Tibial artery (tissue), 4 donors: ENCODE results near the gene RHOBTB3.

Experiments used
- DNase-seq, 2 donors: peaks; one replicate each; pipeline ENCODE4 v3.0.0-alpha.2; 2019
- H3K27ac ChIP-seq, 2 donors: fragments of 200-600 bp; sonication (generic) in 1 of 2; 1 replicate in 1 of 2; 2 replicates in 1 of 2; pipeline ENCODE4 v1.5.1; 2018 to 2019; ENCODE audit warnings: mild to moderate bottlenecking in 1 of 2
- H3K27me3 ChIP-seq, 2 donors: fragments of 200-600 bp; sonication (generic) in 1 of 2; one replicate each; pipeline versions ENCODE4 v1.5.1 to v1.6.0; 2016 to 2019
- H3K36me3 ChIP-seq, 3 donors: fragments of 200-600 bp; sonication (generic) in 2 of 3; one replicate each; pipeline ENCODE4 v1.5.1; 2016 to 2019; ENCODE audit warnings: mild to moderate bottlenecking in 2 of 3
- H3K4me1 ChIP-seq, 4 donors: fragments of 200-600 bp; sonication (generic) in 2 of 4; 1 replicate in 3 of 4; 2 replicates in 1 of 4; pipeline ENCODE4 v1.5.1; 2016 to 2019
- H3K4me3 ChIP-seq, 2 donors: fragments of 200-600 bp; sonication (generic) in 1 of 2; 1 replicate in 1 of 2; 2 replicates in 1 of 2; pipeline ENCODE4 v1.5.1; 2018 to 2019; ENCODE audit warnings: mild to moderate bottlenecking in 2 of 2
- H3K9me3 ChIP-seq, 3 donors: fragments of 200-600 bp; sonication (generic) in 1 of 3; one replicate each; pipeline ENCODE4 v1.5.1; 2016 to 2019
- intact Hi-C: fragments of 100-400 bp; cut with DNase I; formaldehyde crosslinking; loops from one replicate; pipeline ENCODE4 v1.15.0; 2023; ENCODE audit warnings: low total_unique reads
- TF ChIP-seq, protein P1 (sequence below), 2 experiments: fragments of 200-600 bp in 1 of 2; fragments of 450-650 bp in 1 of 2; IDR thresholded peaks; one replicate each; pipeline ENCODE4 v1.5.1; 2017 to 2019; ENCODE audit warnings: antibody characterized with exemption in 2 of 2, mild to moderate bottlenecking in 1 of 2, moderate library complexity in 1 of 2

The RHOBTB3 gene

GRCh38 chr5:95801961-95802360 is 70.8 kb downstream of the RHOBTB3 start:
- intact Hi-C loops, result no loop called here
- no peaks in the 10 kb centered on the region for H3K9me3 ChIP-seq
- TF ChIP-seq, protein P1, sequence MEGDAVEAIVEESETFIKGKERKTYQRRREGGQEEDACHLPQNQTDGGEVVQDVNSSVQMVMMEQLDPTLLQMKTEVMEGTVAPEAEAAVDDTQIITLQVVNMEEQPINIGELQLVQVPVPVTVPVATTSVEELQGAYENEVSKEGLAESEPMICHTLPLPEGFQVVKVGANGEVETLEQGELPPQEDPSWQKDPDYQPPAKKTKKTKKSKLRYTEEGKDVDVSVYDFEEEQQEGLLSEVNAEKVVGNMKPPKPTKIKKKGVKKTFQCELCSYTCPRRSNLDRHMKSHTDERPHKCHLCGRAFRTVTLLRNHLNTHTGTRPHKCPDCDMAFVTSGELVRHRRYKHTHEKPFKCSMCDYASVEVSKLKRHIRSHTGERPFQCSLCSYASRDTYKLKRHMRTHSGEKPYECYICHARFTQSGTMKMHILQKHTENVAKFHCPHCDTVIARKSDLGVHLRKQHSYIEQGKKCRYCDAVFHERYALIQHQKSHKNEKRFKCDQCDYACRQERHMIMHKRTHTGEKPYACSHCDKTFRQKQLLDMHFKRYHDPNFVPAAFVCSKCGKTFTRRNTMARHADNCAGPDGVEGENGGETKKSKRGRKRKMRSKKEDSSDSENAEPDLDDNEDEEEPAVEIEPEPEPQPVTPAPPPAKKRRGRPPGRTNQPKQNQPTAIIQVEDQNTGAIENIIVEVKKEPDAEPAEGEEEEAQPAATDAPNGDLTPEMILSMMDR (IDR thresholded peaks at IDR 0.05), result no peak

DNA sequence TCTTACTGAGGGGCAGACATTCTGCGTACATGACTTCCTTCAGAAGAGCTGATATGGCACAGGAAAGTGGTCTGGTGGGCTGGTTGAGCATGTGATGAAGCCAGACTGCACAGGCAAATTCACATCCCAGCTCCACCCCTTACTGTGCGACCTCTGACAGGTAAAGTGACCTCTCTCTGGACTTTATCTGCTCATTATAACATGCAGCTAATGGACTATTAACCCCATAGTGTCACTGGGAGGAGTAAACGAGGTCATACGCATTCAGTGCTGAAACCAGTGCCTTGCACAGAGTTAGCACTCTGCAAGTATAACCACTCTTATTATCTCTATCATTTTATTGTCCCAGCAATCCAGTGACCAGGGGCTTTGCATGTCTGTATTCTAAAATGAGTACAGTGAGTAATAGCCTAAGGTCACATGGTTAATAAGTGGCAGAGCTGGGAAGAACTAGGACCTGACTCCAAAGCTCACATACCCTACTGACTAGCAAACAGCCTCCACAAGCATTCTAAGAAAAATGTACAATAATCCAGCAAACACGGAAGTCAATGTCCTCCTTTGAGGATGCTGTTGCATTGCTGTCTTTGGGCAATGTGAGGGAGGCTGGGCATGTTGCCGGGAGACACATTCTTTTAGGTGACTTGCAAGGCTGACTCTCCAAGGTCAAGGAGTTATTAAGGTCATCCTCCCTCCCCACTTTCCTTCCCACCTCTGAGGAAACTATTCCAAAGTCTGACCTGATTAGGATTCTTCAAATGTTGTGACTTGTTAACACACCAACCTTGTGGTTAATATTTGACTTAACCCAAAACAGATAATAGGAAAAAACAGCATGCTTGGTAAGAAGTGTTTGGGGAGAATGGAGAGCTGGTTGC is 72.4 kb downstream of the RHOBTB3 start:
- intact Hi-C loops, result no loop called here
- Histone ChIP-seq H3K36me3 (no peaks in the 10 kb centered on the region), H3K4me1 (peaks cover 0 to 8% (median 5%) of the 10 kb centered on the region in 4 donors), H3K9me3 (no peaks in the 10 kb centered on the region), H3K4me3 (no peak overlapping the region), H3K27ac (no peak overlapping the region), H3K27me3 (no peaks in the 10 kb centered on the region)
- TF ChIP-seq, protein P1 (IDR thresholded peaks at IDR 0.05), result no peak
- DNase-seq, result no peak

More at GRCh38 chr5:95801961-95802360, 70.8 kb downstream of the RHOBTB3 start:
- DNase-seq, result no peak
- Histone ChIP-seq H3K4me3 (no peak overlapping the region), H3K36me3 (no peaks in the 10 kb centered on the region), H3K4me1 (no peaks in the 10 kb centered on the region), H3K27me3 (no peaks in the 10 kb centered on the region), H3K27ac (no peak overlapping the region)

DNA sequence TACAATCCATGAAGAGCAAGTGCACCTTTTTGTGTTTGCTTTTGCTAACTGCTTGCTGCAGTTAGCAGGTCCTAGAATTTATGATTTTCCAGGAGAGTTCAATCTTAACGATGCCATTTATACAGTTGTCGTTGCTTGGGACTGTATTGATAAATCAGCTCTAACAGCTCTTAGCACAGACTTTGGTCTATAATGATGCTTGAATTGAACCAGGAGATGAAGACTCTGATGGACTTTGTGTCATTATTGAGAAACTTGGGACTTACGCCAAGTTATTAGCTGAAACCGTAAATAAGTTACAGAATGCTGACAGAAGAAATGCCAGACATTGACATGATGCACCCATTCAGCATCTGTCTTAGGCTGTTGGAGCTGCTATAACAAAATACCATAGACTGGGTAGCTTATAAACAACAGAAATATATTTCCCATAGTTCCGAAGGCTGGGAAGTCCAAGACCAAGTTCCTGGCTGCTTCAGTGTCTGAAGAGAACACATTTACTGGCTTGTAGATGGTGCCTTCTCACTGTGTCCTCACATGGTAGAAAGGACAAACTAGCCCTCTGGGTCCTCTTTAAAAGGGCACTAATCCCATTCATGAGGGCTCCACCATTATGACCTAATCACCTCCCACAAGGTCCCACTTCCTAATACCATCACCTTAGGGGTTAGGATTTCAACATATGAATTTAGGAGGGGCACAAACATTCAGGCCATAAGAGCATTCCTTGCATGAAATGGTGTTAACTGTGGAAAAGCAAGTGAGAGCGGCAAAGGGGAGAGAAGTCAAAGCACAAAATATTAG is 73.8 kb downstream of the RHOBTB3 start:
- Histone ChIP-seq H3K36me3 (no peaks in the 10 kb centered on the region), H3K27ac (no peak overlapping the region), H3K4me3 (no peak overlapping the region), H3K9me3 (no peaks in the 10 kb centered on the region), H3K27me3 (no peaks in the 10 kb centered on the region), H3K4me1 (peaks cover 0 to 21% (median 20%) of the 10 kb centered on the region in 4 donors)
- TF ChIP-seq, protein P1 (IDR thresholded peaks at IDR 0.05), result no peak
- intact Hi-C loops, result no loop called here
- no peak for DNase-seq

GRCh38 chr5:95806687-95807086 is 75.6 kb downstream of the RHOBTB3 start:
- no peak overlapping the region for H3K4me3 ChIP-seq
- TF ChIP-seq, protein P1 (IDR thresholded peaks at IDR 0.05), result no peak

GRCh38 chr5:95808013-95808685 is 77.0 kb downstream of the RHOBTB3 start:
- H3K36me3 ChIP-seq, result peaks cover 0 to 5% (median 0%) of the 10 kb centered on the region in 3 donors
- intact Hi-C loops, result no loop called here
- peak overlapping the region; percentile 71 to 79 for H3K27ac ChIP-seq
- no peaks in the 10 kb centered on the region for H3K9me3 ChIP-seq
- no peak for DNase-seq
- no peaks in the 10 kb centered on the region for H3K27me3 ChIP-seq
- TF ChIP-seq, protein P1 (IDR thresholded peaks at IDR 0.05), result no peak
- H3K4me3 ChIP-seq, result peak overlapping the region in 1 of 2 donors; percentile 9
- peaks cover 0 to 48% (median 34%) of the 10 kb centered on the region in 4 donors for H3K4me1 ChIP-seq

More at GRCh38 chr5:95806687-95807086, 75.6 kb downstream of the RHOBTB3 start:
- H3K36me3 ChIP-seq, result no peaks in the 10 kb centered on the region
- DNase-seq, result no peak
- H3K27ac ChIP-seq, result no peak overlapping the region
- intact Hi-C loops, result no loop called here
- H3K4me1 ChIP-seq, result peaks cover 0 to 37% (median 29%) of the 10 kb centered on the region in 4 donors
- no peaks in the 10 kb centered on the region for H3K27me3 ChIP-seq
- H3K9me3 ChIP-seq, result no peaks in the 10 kb centered on the region
